Measurements from ENCODE around the gene EVI5. TPM values are rescaled to one million over a fixed set of nuclear protein-coding genes. Genes with fewer than 3 reads are reported as not detected.

Gene EVI5
- total RNA-seq, 1 donor from 2014 or later = 80.4 TPM

GRCh38 chr1:92768915-92769314 lies 16.0 kb downstream of the EVI5 start:
- Histone ChIP-seq H2AFZ (ENCODE audit: low read depth, low read length) (no peak overlapping the region), H3K79me2 (ENCODE audit: insufficient read depth, low read length) (peaks cover 83% of the 10 kb centered on the region), H3K4me2 (ENCODE audit: low read length) (no peak overlapping the region), H3K4me3 (ENCODE audit: insufficient read depth, low read depth, low read length) (no peak overlapping the region), H4K20me1 (ENCODE audit: insufficient read depth, low read length) (peaks cover 60% of the 10 kb centered on the region), H3K4me1 (ENCODE audit: insufficient read depth, low read length) (no peaks in the 10 kb centered on the region), H3K36me3 (ENCODE audit: insufficient read depth, low read length) (no peaks in the 10 kb centered on the region), H3K27me3 (ENCODE audit: insufficient read depth, low read length) (no peaks in the 10 kb centered on the region), H3K9me3 (ENCODE audit: insufficient read depth, low read depth, low read length) (no peaks in the 10 kb centered on the region), H3K27ac (ENCODE audit: low read depth, low read length) (no peak overlapping the region), H3K9ac (ENCODE audit: low read length) (no peak overlapping the region)
- H3K9me3 Mint-ChIP-seq (ENCODE audit: unreplicated experiment) = peaks cover 2% of the 10 kb centered on the region
- peaks cover 13% of the 10 kb centered on the region for H3K36me3 Mint-ChIP-seq (ENCODE audit: low read depth, unreplicated experiment)
- peaks cover 9% of the 10 kb centered on the region for H3K4me1 Mint-ChIP-seq (ENCODE audit: low read depth, unreplicated experiment)
- FAIRE-seq (no peak), DNase-seq (ENCODE audit: low read depth) (no peak)
- H3K27me3 Mint-ChIP-seq (ENCODE audit: low read depth, unreplicated experiment) = no peaks in the 10 kb centered on the region
- H3K27ac Mint-ChIP-seq (ENCODE audit: unreplicated experiment) = no peak overlapping the region
- H3K4me3 Mint-ChIP-seq (ENCODE audit: unreplicated experiment) = no peak overlapping the region
- no peak for TF ChIP-seq CTCF (IDR thresholded peaks at IDR 0.05; ENCODE audit: insufficient read depth, low read depth, low read length)

- FAIRE-seq = no peak
- no peaks in the 10 kb centered on the region for H3K27me3 Mint-ChIP-seq (ENCODE audit: low read depth, unreplicated experiment)
- Histone ChIP-seq H3K9me3 (ENCODE audit: insufficient read depth, low read depth, low read length) (no peaks in the 10 kb centered on the region), H3K4me1 (ENCODE audit: insufficient read depth, low read length) (no peaks in the 10 kb centered on the region), H3K36me3 (ENCODE audit: insufficient read depth, low read length) (no peaks in the 10 kb centered on the region), H4K20me1 (ENCODE audit: insufficient read depth, low read length) (peaks cover 56% of the 10 kb centered on the region), H3K79me2 (ENCODE audit: insufficient read depth, low read length) (peaks cover 82% of the 10 kb centered on the region), H3K27ac (ENCODE audit: low read depth, low read length) (no peak overlapping the region), H2AFZ (ENCODE audit: low read depth, low read length) (no peak overlapping the region), H3K4me3 (ENCODE audit: insufficient read depth, low read depth, low read length) (no peak overlapping the region), H3K9ac (ENCODE audit: low read length) (no peak overlapping the region), H3K4me2 (ENCODE audit: low read length) (no peak overlapping the region), H3K27me3 (ENCODE audit: insufficient read depth, low read length) (no peaks in the 10 kb centered on the region)
- H3K4me3 Mint-ChIP-seq (ENCODE audit: unreplicated experiment) = no peak overlapping the region
- DNase-seq (ENCODE audit: low read depth) = no peak
- no peak overlapping the region for H3K27ac Mint-ChIP-seq (ENCODE audit: unreplicated experiment)
- peaks cover 12% of the 10 kb centered on the region for H3K36me3 Mint-ChIP-seq (ENCODE audit: low read depth, unreplicated experiment)
- peaks cover 9% of the 10 kb centered on the region for H3K4me1 Mint-ChIP-seq (ENCODE audit: low read depth, unreplicated experiment)
- TF ChIP-seq CTCF (IDR thresholded peaks at IDR 0.05; ENCODE audit: insufficient read depth, low read depth, low read length) (no peak), EZH2 (IDR thresholded peaks at IDR 0.05; ENCODE audit: insufficient read depth, low read length) (no peak)
- peaks cover 2% of the 10 kb centered on the region for H3K9me3 Mint-ChIP-seq (ENCODE audit: unreplicated experiment)
Measured at GRCh38 chr1:92768296-92768695, 16.6 kb downstream of the EVI5 start.

GRCh38 chr1:92764116-92764515 lies 20.8 kb downstream of the EVI5 start:
- peaks cover 87% of the 10 kb centered on the region for H3K79me2 ChIP-seq (ENCODE audit: insufficient read depth, low read length)
- no peak overlapping the region for H3K27ac ChIP-seq (ENCODE audit: low read depth, low read length)

More at GRCh38 chr1:92764116-92764515, 20.8 kb downstream of the EVI5 start:
- Histone ChIP-seq H4K20me1 (ENCODE audit: insufficient read depth, low read length) (peaks cover 56% of the 10 kb centered on the region), H3K4me1 (ENCODE audit: insufficient read depth, low read length) (no peaks in the 10 kb centered on the region), H3K36me3 (ENCODE audit: insufficient read depth, low read length) (no peaks in the 10 kb centered on the region), H3K9ac (ENCODE audit: low read length) (no peak overlapping the region), H3K9me3 (ENCODE audit: insufficient read depth, low read depth, low read length) (no peaks in the 10 kb centered on the region), H3K4me3 (ENCODE audit: insufficient read depth, low read depth, low read length) (no peak overlapping the region), H2AFZ (ENCODE audit: low read depth, low read length) (no peak overlapping the region), H3K4me2 (ENCODE audit: low read length) (no peak overlapping the region), H3K27me3 (ENCODE audit: insufficient read depth, low read length) (no peaks in the 10 kb centered on the region)
- H3K36me3 Mint-ChIP-seq (ENCODE audit: low read depth, unreplicated experiment) = peaks cover 3% of the 10 kb centered on the region
- no peak overlapping the region for H3K4me3 Mint-ChIP-seq (ENCODE audit: unreplicated experiment)
- no peaks in the 10 kb centered on the region for H3K27me3 Mint-ChIP-seq (ENCODE audit: low read depth, unreplicated experiment)
- no peak overlapping the region for H3K27ac Mint-ChIP-seq (ENCODE audit: unreplicated experiment)
- peaks cover 2% of the 10 kb centered on the region for H3K9me3 Mint-ChIP-seq (ENCODE audit: unreplicated experiment)
- TF ChIP-seq CTCF (IDR thresholded peaks at IDR 0.05; ENCODE audit: insufficient read depth, low read depth, low read length) (no peak), EZH2 (IDR thresholded peaks at IDR 0.05; ENCODE audit: insufficient read depth, low read length) (no peak)
- peaks cover 3% of the 10 kb centered on the region for H3K4me1 Mint-ChIP-seq (ENCODE audit: low read depth, unreplicated experiment)
- FAIRE-seq (no peak), DNase-seq (ENCODE audit: low read depth) (peak; percentile 29)
